Measurements from ENCODE around the gene MBNL1. TPM values are rescaled to one million over a fixed set of nuclear protein-coding genes. Genes with fewer than 3 reads are reported as not detected.

Gene MBNL1
- total RNA-seq, 6 experiments from 2014 or later, result 200 to 291 (median 244) TPM

- Mint-ChIP-seq H3K36me3 (ENCODE audit: low read depth) (peaks cover 9% of the 10 kb centered on the region; the same call in 1 of the 2 replicates), H3K9me3 (no peaks in the 10 kb centered on the region), H3K27me3 (ENCODE audit: insufficient read depth) (peaks cover 5% of the 10 kb centered on the region), H3K4me3 (no peak overlapping the region), H3K4me1 (ENCODE audit: low read depth) (peaks cover 18% of the 10 kb centered on the region), H3K27ac (no peak overlapping the region)
- TF ChIP-seq, protein P1, sequence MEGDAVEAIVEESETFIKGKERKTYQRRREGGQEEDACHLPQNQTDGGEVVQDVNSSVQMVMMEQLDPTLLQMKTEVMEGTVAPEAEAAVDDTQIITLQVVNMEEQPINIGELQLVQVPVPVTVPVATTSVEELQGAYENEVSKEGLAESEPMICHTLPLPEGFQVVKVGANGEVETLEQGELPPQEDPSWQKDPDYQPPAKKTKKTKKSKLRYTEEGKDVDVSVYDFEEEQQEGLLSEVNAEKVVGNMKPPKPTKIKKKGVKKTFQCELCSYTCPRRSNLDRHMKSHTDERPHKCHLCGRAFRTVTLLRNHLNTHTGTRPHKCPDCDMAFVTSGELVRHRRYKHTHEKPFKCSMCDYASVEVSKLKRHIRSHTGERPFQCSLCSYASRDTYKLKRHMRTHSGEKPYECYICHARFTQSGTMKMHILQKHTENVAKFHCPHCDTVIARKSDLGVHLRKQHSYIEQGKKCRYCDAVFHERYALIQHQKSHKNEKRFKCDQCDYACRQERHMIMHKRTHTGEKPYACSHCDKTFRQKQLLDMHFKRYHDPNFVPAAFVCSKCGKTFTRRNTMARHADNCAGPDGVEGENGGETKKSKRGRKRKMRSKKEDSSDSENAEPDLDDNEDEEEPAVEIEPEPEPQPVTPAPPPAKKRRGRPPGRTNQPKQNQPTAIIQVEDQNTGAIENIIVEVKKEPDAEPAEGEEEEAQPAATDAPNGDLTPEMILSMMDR (IDR thresholded peaks at IDR 0.05), result no peak
- DNase-seq, result no peak
Observed at GRCh38 chr3:152491922-152492321, 223.2 kb downstream of the MBNL1 start.

GRCh38 chr3:152496286-152496685 lies 227.6 kb downstream of the MBNL1 start:
- DNase-seq, result no peak
- Mint-ChIP-seq H3K9me3 (no peaks in the 10 kb centered on the region), H3K27me3 (ENCODE audit: insufficient read depth) (peaks cover 3% of the 10 kb centered on the region), H3K4me1 (ENCODE audit: low read depth) (peaks cover 27% of the 10 kb centered on the region), H3K27ac (no peak overlapping the region), H3K36me3 (ENCODE audit: low read depth) (peaks cover 5% of the 10 kb centered on the region; the same call in 1 of the 2 replicates), H3K4me3 (no peak overlapping the region)
- TF ChIP-seq, protein P1 (IDR thresholded peaks at IDR 0.05), result no peak

DNA sequence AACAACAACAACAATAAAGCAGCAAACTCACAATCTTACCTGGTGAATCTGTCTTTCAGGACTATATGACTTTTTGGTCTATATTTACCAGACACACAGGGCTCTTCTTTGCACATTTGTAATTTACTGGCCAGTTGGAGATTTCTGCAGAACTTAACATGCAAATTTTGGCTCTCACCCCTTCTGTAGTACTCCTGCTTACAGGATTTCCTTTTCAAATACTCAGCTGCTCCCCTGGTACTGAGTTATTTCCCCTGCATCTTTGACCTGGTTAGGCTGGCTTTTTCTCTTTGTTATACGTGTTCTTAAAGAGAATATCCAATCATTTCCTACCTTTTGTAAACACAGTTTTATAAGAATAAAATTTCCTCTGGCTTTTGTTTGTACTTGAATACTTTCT lies 228.0 kb downstream of the MBNL1 start:
- TF ChIP-seq, protein P1 (IDR thresholded peaks at IDR 0.05), result no peak
- Mint-ChIP-seq H3K9me3 (no peaks in the 10 kb centered on the region), H3K36me3 (ENCODE audit: low read depth) (peaks cover 9% of the 10 kb centered on the region), H3K27ac (no peak overlapping the region), H3K27me3 (ENCODE audit: insufficient read depth) (peaks cover 3% of the 10 kb centered on the region), H3K4me1 (ENCODE audit: low read depth) (peaks cover 27% of the 10 kb centered on the region), H3K4me3 (no peak overlapping the region)
- no peak for DNase-seq

DNA sequence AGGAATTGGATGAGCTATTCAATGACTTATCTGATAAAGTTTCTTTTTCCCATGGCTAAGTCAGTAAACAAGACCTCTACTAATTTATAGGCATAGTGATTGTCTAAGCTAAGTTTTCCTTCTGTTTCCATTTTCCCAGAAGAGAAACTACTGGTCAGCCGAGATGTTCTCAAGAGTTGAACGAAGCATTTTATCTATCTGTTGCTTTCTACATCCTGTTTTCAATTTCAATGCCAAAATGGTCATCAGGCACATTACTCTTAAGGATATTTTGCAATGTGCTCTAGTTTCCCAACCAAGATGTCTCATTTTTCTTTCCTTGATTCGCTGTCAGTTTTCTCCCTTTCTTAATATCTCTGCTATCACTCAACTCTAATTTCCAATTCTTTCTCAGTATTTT lies 228.7 kb downstream of the MBNL1 start:
- Mint-ChIP-seq H3K4me1 (ENCODE audit: low read depth) (peaks cover 27% of the 10 kb centered on the region), H3K9me3 (no peaks in the 10 kb centered on the region), H3K27ac (no peak overlapping the region), H3K27me3 (ENCODE audit: insufficient read depth) (peaks cover 3% of the 10 kb centered on the region), H3K36me3 (ENCODE audit: low read depth) (peaks cover 14% of the 10 kb centered on the region), H3K4me3 (no peak overlapping the region)
- TF ChIP-seq, protein P1 (IDR thresholded peaks at IDR 0.05), result no peak
- no peak for DNase-seq

DNA sequence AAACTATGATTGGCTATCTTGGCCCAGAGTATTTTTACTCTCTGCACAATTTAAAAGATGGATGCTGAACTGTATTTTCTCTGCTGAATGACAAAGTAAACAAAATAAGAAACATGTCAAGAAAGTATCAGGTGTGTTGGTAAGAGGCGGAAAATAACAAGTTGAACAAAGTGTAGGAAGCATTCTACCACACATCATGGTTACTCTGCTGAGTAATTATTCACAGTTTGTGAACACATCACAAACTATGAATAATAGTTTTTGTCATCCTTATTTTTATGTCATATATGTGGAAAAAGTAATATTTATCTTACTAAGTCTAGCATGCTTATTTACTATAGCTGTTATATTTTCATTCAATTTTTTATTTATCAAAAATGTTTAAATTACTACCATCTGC lies 229.2 kb downstream of the MBNL1 start:
- DNase-seq, result no peak
- H3K4me1 Mint-ChIP-seq (ENCODE audit: low read depth), result peaks cover 27% of the 10 kb centered on the region
- peaks cover 3% of the 10 kb centered on the region for H3K27me3 Mint-ChIP-seq (ENCODE audit: insufficient read depth)
- no peak overlapping the region for H3K27ac Mint-ChIP-seq
- peaks cover 14% of the 10 kb centered on the region for H3K36me3 Mint-ChIP-seq (ENCODE audit: low read depth)
- H3K4me3 Mint-ChIP-seq, result no peak overlapping the region
- TF ChIP-seq, protein P1 (IDR thresholded peaks at IDR 0.05), result no peak
- no peaks in the 10 kb centered on the region for H3K9me3 Mint-ChIP-seq
